ENCODE measurements around the gene ABLIM1.

The ABLIM1 gene

DNA sequence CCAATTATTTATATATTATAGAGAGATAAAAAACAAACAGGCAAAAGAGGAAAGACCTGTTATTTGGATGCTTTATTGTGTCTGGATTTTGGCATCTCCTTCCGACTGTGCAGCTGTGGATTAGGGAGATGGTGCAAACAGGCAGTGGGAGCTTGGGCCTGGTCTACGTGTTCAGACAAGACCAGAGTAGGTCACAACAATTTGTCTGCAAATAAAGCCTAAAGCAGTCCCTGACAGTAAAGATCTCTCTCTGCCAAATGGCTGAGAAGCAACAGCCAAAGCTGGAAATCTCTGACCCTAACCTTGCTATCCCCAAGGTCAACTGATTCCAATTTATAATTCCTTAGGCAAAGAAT lies 82.0 kb downstream of the ABLIM1 start:
- WGBS, result 71% methylated on average over 2 of the region's 2 CpGs
- Histone ChIP-seq H3K9me3 (ENCODE audit: control insufficient read depth, low read length) (no peaks in the 10 kb centered on the region), H2BK5ac (ENCODE audit: low read depth, low read length, poor library complexity, severe bottlenecking) (no peak overlapping the region), H3K4me1 (ENCODE audit: control insufficient read depth, insufficient read depth, low read depth, low read length) (peaks cover 2% of the 10 kb centered on the region), H3K4ac (ENCODE audit: low read depth in 1 of 2, low read length in 2 of 2) (no peak overlapping the region), H3K23ac (ENCODE audit: low read length in 2 of 2) (no peak overlapping the region), H2BK15ac (ENCODE audit: low read depth, poor library complexity, severe bottlenecking) (no peak overlapping the region), H3K9ac (ENCODE audit: low read length) (no peak overlapping the region), H3K27me3 (ENCODE audit: control insufficient read depth in 1 of 2, insufficient read depth in 1 of 2, low read length in 2 of 2) (no peaks in the 10 kb centered on the region), H3K4me2 (ENCODE audit: low read length, poor library complexity, severe bottlenecking) (no peak overlapping the region), H2BK120ac (ENCODE audit: low read depth, low read length) (no peak overlapping the region), H4K8ac (ENCODE audit: low read length) (no peak overlapping the region), H3K27ac (ENCODE audit: low read length, poor library complexity, severe bottlenecking) (no peak overlapping the region), H3K79me1 (replicated peaks; ENCODE audit: low read length, poor library complexity, severe bottlenecking) (peaks cover 8% of the 10 kb centered on the region), H2AFZ (ENCODE audit: low read depth, low read length) (no peak overlapping the region), H3K14ac (ENCODE audit: low read length in 2 of 2) (no peak overlapping the region), H3K4me3 (ENCODE audit: insufficient read depth in 1 of 2, low read depth in 1 of 2, low read length in 2 of 2) (no peak overlapping the region), H2BK12ac (ENCODE audit: low read length in 2 of 2) (no peak overlapping the region), H3K36me3 (ENCODE audit: control insufficient read depth in 1 of 2, insufficient read depth in 2 of 2, low read depth in 1 of 2, low read length in 2 of 2) (peaks cover 0 to 4% of the 10 kb centered on the region in 2 experiments), H4K91ac (ENCODE audit: low read length) (no peak overlapping the region), H2AK5ac (ENCODE audit: low read length, severe bottlenecking) (no peak overlapping the region), H3K18ac (ENCODE audit: low read depth in 1 of 2, low read length in 2 of 2) (no peak overlapping the region)
- no peak for DNase-seq

DNA sequence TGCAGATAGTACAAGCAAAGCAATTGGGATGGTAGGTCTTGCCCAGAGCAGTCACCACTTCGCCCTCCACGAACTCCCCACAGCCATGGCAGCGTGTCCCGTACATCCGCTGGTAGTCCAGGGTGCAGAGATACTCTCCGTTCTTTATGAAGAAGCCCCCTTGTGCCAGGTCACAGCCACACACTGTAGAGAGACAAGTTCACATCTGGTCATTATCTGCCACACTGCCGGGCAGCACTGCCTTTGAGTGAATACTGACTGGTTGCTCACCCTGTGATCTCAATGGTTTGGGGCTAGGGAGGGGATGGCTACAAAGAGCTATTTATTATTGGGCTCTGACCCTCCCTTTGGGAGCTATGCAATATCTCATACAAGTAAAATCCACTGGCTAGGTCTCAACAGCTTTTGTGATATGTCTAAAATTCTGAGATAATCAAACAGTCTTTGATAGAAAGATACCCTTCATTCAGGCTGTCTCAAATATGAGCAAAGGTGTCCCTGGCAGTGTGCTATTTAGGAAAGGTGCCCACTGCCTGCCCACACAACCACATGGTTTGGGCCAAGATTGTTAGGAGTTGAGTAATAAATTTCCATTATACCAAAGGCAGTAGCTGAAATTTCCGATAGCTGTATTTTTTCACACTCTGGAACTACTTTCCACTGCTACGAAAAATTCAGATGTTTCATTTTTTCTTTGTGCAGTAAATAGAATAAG lies 82.5 kb downstream of the ABLIM1 start:
- Histone ChIP-seq H3K14ac (ENCODE audit: low read length in 2 of 2) (no peak overlapping the region), H3K18ac (ENCODE audit: low read depth in 1 of 2, low read length in 2 of 2) (no peak overlapping the region), H3K4ac (ENCODE audit: low read depth in 1 of 2, low read length in 2 of 2) (no peak overlapping the region), H3K9ac (ENCODE audit: low read length) (no peak overlapping the region), H3K27me3 (ENCODE audit: control insufficient read depth in 1 of 2, insufficient read depth in 1 of 2, low read length in 2 of 2) (no peaks in the 10 kb centered on the region), H2BK15ac (ENCODE audit: low read depth, poor library complexity, severe bottlenecking) (peak overlapping the region; percentile 12), H2BK120ac (ENCODE audit: low read depth, low read length) (no peak overlapping the region), H3K9me3 (ENCODE audit: control insufficient read depth, low read length) (no peaks in the 10 kb centered on the region), H2BK12ac (ENCODE audit: low read length in 2 of 2) (no peak overlapping the region), H3K27ac (ENCODE audit: low read length, poor library complexity, severe bottlenecking) (no peak overlapping the region), H3K4me3 (ENCODE audit: insufficient read depth in 1 of 2, low read depth in 1 of 2, low read length in 2 of 2) (no peak overlapping the region), H2AK5ac (ENCODE audit: low read length, severe bottlenecking) (no peak overlapping the region), H2BK5ac (ENCODE audit: low read depth, low read length, poor library complexity, severe bottlenecking) (no peak overlapping the region), H3K36me3 (ENCODE audit: control insufficient read depth in 1 of 2, insufficient read depth in 2 of 2, low read depth in 1 of 2, low read length in 2 of 2) (peaks cover 0 to 4% of the 10 kb centered on the region in 2 experiments), H4K91ac (ENCODE audit: low read length) (no peak overlapping the region), H3K4me1 (ENCODE audit: control insufficient read depth, insufficient read depth, low read depth, low read length) (peaks cover 2% of the 10 kb centered on the region), H4K8ac (ENCODE audit: low read length) (no peak overlapping the region), H3K79me1 (replicated peaks; ENCODE audit: low read length, poor library complexity, severe bottlenecking) (peaks cover 7% of the 10 kb centered on the region), H2AFZ (ENCODE audit: low read depth, low read length) (no peak overlapping the region), H3K4me2 (ENCODE audit: low read length, poor library complexity, severe bottlenecking) (no peak overlapping the region), H3K23ac (ENCODE audit: low read length in 2 of 2) (no peak overlapping the region)
- WGBS, result 92% methylated on average over 8 of the region's 9 CpGs
- DNase-seq, result no peak

DNA sequence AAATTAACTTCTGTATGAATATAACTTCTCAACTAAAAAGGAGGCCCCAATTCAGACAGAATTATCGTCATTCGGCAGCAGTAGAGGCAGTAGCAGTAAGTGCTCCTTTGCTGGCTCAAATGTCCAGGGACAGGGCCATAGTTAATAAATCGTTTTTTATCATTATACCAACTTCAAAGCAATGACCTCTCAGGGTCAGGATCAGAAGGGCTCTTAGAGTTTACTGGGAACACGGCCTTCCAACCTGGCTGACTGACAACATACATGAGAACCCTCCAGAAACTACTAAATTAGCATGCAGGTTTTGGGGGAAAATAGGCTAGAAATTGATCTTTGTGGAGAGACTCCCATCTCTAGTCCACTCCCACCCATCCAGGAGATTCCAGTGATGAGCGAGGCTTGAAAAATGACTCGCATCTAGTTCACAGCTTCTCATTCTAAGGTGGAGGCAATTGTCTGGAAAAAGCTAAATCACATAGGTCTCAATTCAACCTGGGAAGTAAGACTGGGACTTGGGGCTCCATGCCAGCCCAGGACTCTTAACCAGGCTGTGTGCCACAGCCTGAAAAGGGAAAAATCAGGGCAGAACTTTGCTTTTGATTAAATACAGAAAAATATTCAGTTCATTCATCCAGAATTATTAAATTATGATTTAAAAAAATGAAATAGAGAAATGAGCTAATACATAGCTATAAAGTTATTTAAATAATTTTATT lies 84.6 kb downstream of the ABLIM1 start:
- 80% methylated on average over 5 of the region's 6 CpGs for WGBS
- no peak overlapping the region for H4K91ac ChIP-seq (ENCODE audit: low read length)
- no peak overlapping the region for H4K8ac ChIP-seq (ENCODE audit: low read length)
- no peaks in the 10 kb centered on the region for H3K27me3 ChIP-seq (ENCODE audit: control insufficient read depth in 1 of 2, insufficient read depth in 1 of 2, low read length in 2 of 2)
- no peak overlapping the region for H2BK15ac ChIP-seq (ENCODE audit: low read depth, poor library complexity, severe bottlenecking)
- H2BK120ac ChIP-seq (ENCODE audit: low read depth, low read length), result no peak overlapping the region
- H3K23ac ChIP-seq (ENCODE audit: low read length in 2 of 2), result no peak overlapping the region
- H3K9ac ChIP-seq (ENCODE audit: low read length), result no peak overlapping the region
- no peak overlapping the region for H3K4ac ChIP-seq (ENCODE audit: low read depth in 1 of 2, low read length in 2 of 2)
- no peak for DNase-seq
- H3K79me1 ChIP-seq (replicated peaks; ENCODE audit: low read length, poor library complexity, severe bottlenecking), result peaks cover 7% of the 10 kb centered on the region
- peaks cover 0 to 4% of the 10 kb centered on the region in 2 experiments for H3K36me3 ChIP-seq (ENCODE audit: control insufficient read depth in 1 of 2, insufficient read depth in 2 of 2, low read depth in 1 of 2, low read length in 2 of 2)
- no peak overlapping the region for H2BK12ac ChIP-seq (ENCODE audit: low read length in 2 of 2)
- H2AFZ ChIP-seq (ENCODE audit: low read depth, low read length), result no peak overlapping the region
- no peak overlapping the region for H3K18ac ChIP-seq (ENCODE audit: low read depth in 1 of 2, low read length in 2 of 2)
- H3K27ac ChIP-seq (ENCODE audit: low read length, poor library complexity, severe bottlenecking), result no peak overlapping the region
- peaks cover 2% of the 10 kb centered on the region for H3K4me1 ChIP-seq (ENCODE audit: control insufficient read depth, insufficient read depth, low read depth, low read length)
- H3K9me3 ChIP-seq (ENCODE audit: control insufficient read depth, low read length), result no peaks in the 10 kb centered on the region
- H2AK5ac ChIP-seq (ENCODE audit: low read length, severe bottlenecking), result no peak overlapping the region
- H3K4me3 ChIP-seq (ENCODE audit: insufficient read depth in 1 of 2, low read depth in 1 of 2, low read length in 2 of 2), result no peak overlapping the region
- H3K4me2 ChIP-seq (ENCODE audit: low read length, poor library complexity, severe bottlenecking), result no peak overlapping the region
- no peak overlapping the region for H3K14ac ChIP-seq (ENCODE audit: low read length in 2 of 2)
- H2BK5ac ChIP-seq (ENCODE audit: low read depth, low read length, poor library complexity, severe bottlenecking), result no peak overlapping the region

DNA sequence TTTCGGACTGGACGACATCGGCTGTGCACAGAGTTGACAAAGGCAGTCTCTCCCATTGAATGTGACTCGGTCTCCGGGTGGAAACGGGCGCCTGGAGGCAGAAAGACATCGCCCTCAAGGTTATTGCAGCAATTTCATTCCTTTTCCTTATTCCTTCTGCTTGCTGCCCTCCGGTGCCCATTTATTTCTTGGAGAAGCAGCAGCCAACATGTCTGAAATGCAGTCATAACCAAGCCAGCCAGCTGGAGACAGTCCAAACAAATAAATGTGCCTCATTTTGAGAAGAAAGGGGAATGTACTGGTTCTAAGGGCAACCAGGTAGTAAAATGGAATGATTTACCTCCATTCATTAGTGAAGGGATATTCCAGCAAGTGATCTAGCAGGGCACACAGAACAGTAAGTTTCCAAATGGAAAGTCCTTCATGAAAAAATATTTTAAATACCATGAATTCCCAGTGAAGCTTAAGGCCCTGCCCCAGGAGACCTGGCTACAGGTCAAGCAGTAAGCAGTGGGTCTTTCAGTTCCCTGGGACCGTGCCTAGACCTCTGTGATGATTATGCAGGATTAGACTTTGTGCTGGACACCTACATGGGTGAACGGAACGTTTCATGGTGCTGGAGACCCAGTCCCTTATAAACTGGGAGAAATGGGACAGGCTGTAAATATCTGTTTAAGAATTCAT lies 86.6 kb downstream of the ABLIM1 start:
- H4K8ac ChIP-seq (ENCODE audit: low read length), result no peak overlapping the region
- peaks cover 2% of the 10 kb centered on the region for H3K79me1 ChIP-seq (replicated peaks; ENCODE audit: low read length, poor library complexity, severe bottlenecking)
- no peak overlapping the region for H3K4me3 ChIP-seq (ENCODE audit: insufficient read depth in 1 of 2, low read depth in 1 of 2, low read length in 2 of 2)
- H3K4me2 ChIP-seq (ENCODE audit: low read length, poor library complexity, severe bottlenecking), result no peak overlapping the region
- H3K9ac ChIP-seq (ENCODE audit: low read length), result no peak overlapping the region
- H3K4me1 ChIP-seq (ENCODE audit: control insufficient read depth, insufficient read depth, low read depth, low read length), result no peaks in the 10 kb centered on the region
- H3K4ac ChIP-seq (ENCODE audit: low read depth in 1 of 2, low read length in 2 of 2), result no peak overlapping the region
- no peaks in the 10 kb centered on the region for H3K9me3 ChIP-seq (ENCODE audit: control insufficient read depth, low read length)
- no peak overlapping the region for H3K14ac ChIP-seq (ENCODE audit: low read length in 2 of 2)
- H2BK12ac ChIP-seq (ENCODE audit: low read length in 2 of 2), result no peak overlapping the region
- no peak overlapping the region for H2BK15ac ChIP-seq (ENCODE audit: low read depth, poor library complexity, severe bottlenecking)
- WGBS, result 92% methylated on average over 10 of the region's 12 CpGs
- H4K91ac ChIP-seq (ENCODE audit: low read length), result no peak overlapping the region
- no peak overlapping the region for H2BK120ac ChIP-seq (ENCODE audit: low read depth, low read length)
- no peak overlapping the region for H3K23ac ChIP-seq (ENCODE audit: low read length in 2 of 2)
- H3K36me3 ChIP-seq (ENCODE audit: control insufficient read depth in 1 of 2, insufficient read depth in 2 of 2, low read depth in 1 of 2, low read length in 2 of 2), result peaks cover 0 to 7% of the 10 kb centered on the region in 2 experiments
- H2AFZ ChIP-seq (ENCODE audit: low read depth, low read length), result no peak overlapping the region
- H3K27ac ChIP-seq (ENCODE audit: low read length, poor library complexity, severe bottlenecking), result no peak overlapping the region
- no peak for DNase-seq
- no peaks in the 10 kb centered on the region for H3K27me3 ChIP-seq (ENCODE audit: control insufficient read depth in 1 of 2, insufficient read depth in 1 of 2, low read length in 2 of 2)
- no peak overlapping the region for H3K18ac ChIP-seq (ENCODE audit: low read depth in 1 of 2, low read length in 2 of 2)
- no peak overlapping the region for H2BK5ac ChIP-seq (ENCODE audit: low read depth, low read length, poor library complexity, severe bottlenecking)
- no peak overlapping the region for H2AK5ac ChIP-seq (ENCODE audit: low read length, severe bottlenecking)

Measured in mesenchymal stem cell (in vitro differentiated cells and primary cell).